Activated CD4-positive, alpha-beta T cell treated with anti-CD3 and anti-CD28 coated beads for 24 hours (primary cell): ENCODE measurements around the gene NPC1L1.

Experiments used
- DNase-seq, 2 donors: peaks; one replicate each; pipeline ENCODE4 v3.0.0-alpha.2; 2020; ENCODE audit warnings: low read depth in 2 of 2

The NPC1L1 gene

GRCh38 chr7:44541028-44541869, at the start of gene NPC1L1:
Gene NPC1L1 (minus strand): TSS chr7:44541330. CDS start chr7:44541259, 71 bp downstream.
- DNase-seq: no peak

- no peak for DNase-seq
Measured at GRCh38 chr7:44590910-44591309, 49.8 kb upstream of the NPC1L1 start.

GRCh38 chr7:44587843-44588711, 46.9 kb upstream of the NPC1L1 start:
- peak in 1 of 2 donors; percentile 51 for DNase-seq

- DNase-seq: no peak
Measured at GRCh38 chr7:44583146-44583865, 42.2 kb upstream of the NPC1L1 start.

- DNase-seq: peak; percentile 100
Measured at GRCh38 chr7:44581879-44582603, 40.9 kb upstream of the NPC1L1 start, which contains the start of gene TMED4. Gene TMED4 (minus strand): TSS chr7:44582231. CDS start chr7:44582206, 25 bp downstream.

GRCh38 chr7:44580945-44581878, 40.1 kb upstream of the NPC1L1 start:
- DNase-seq: peak; percentile 33 to 35

GRCh38 chr7:44576228-44576627, 35.1 kb upstream of the NPC1L1 start:
- DNase-seq: no peak

GRCh38 chr7:44575054-44575453, 33.9 kb upstream of the NPC1L1 start:
- DNase-seq: no peak

- DNase-seq: no peak
Measured at GRCh38 chr7:44574287-44574872, 33.2 kb upstream of the NPC1L1 start.

- DNase-seq: peak; percentile 89
Measured at GRCh38 chr7:44573464-44574286, 32.5 kb upstream of the NPC1L1 start, which contains the start of gene DDX56. Gene DDX56 (minus strand): TSS chr7:44573908. CDS start chr7:44573895, 13 bp downstream.

GRCh38 chr7:44572771-44573170, 31.6 kb upstream of the NPC1L1 start:
- DNase-seq: no peak

- DNase-seq: no peak
Measured at GRCh38 chr7:44569959-44570358, 28.8 kb upstream of the NPC1L1 start.

- no peak for DNase-seq
Measured at GRCh38 chr7:44568771-44569560, 27.8 kb upstream of the NPC1L1 start.

GRCh38 chr7:44567884-44568283, 26.8 kb upstream of the NPC1L1 start:
- no peak for DNase-seq

GRCh38 chr7:44566680-44567079, 25.6 kb upstream of the NPC1L1 start:
- no peak for DNase-seq

GRCh38 chr7:44565795-44566559, 24.8 kb upstream of the NPC1L1 start:
- no peak for DNase-seq
